ENCODE data around the gene POU6F2. TPM values are rescaled to one million over a fixed set of nuclear protein-coding genes. Genes with fewer than 3 reads are reported as not detected.

Gene POU6F2
- total RNA-seq, 1 experiment from 2014 or later, result 3.9 TPM

GRCh38 chr7:39294022-39294421 is 316.3 kb downstream of the POU6F2 start:
- no peaks in the 10 kb centered on the region for H3K9me3 ChIP-seq
- POLR2A ChIA-PET, result no interaction called here
- TF ChIP-seq, protein P1, sequence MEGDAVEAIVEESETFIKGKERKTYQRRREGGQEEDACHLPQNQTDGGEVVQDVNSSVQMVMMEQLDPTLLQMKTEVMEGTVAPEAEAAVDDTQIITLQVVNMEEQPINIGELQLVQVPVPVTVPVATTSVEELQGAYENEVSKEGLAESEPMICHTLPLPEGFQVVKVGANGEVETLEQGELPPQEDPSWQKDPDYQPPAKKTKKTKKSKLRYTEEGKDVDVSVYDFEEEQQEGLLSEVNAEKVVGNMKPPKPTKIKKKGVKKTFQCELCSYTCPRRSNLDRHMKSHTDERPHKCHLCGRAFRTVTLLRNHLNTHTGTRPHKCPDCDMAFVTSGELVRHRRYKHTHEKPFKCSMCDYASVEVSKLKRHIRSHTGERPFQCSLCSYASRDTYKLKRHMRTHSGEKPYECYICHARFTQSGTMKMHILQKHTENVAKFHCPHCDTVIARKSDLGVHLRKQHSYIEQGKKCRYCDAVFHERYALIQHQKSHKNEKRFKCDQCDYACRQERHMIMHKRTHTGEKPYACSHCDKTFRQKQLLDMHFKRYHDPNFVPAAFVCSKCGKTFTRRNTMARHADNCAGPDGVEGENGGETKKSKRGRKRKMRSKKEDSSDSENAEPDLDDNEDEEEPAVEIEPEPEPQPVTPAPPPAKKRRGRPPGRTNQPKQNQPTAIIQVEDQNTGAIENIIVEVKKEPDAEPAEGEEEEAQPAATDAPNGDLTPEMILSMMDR (IDR thresholded peaks at IDR 0.05; ENCODE audit: insufficient read depth in 1 of 2, low read depth in 1 of 2, low read length in 1 of 2, severe bottlenecking in 1 of 2, unreplicated experiment in 1 of 2), result no peak
- H3K36me3 Mint-ChIP-seq (ENCODE audit: insufficient read depth, unreplicated experiment), result no peaks in the 10 kb centered on the region
- CTCF ChIA-PET, result no interaction called here
- H3K4me1 Mint-ChIP-seq (ENCODE audit: low read depth, unreplicated experiment), result no peaks in the 10 kb centered on the region
- H3K27me3 ChIP-seq (replicated peaks; ENCODE audit: control insufficient read depth, insufficient read depth, low read length), result no peaks in the 10 kb centered on the region
- peaks cover 18% of the 10 kb centered on the region for H3K27me3 Mint-ChIP-seq (ENCODE audit: insufficient read depth, unreplicated experiment)
- H3K36me3 ChIP-seq (ENCODE audit: control insufficient read depth, insufficient read depth, low read length), result no peaks in the 10 kb centered on the region
- intact Hi-C loops (cut with micrococcal nuclease; ENCODE audit: unreplicated experiment), result no loop called here
- no peaks in the 10 kb centered on the region for H3K4me1 ChIP-seq
- BruUV-seq (replicated peaks), result no TSS peak
- H3K4me3 Mint-ChIP-seq (ENCODE audit: unreplicated experiment), result no peak overlapping the region
- no peak for DNase-seq
- no peak overlapping the region for H3K4me3 ChIP-seq (ENCODE audit: low read depth, low read length)
- H3K9me3 Mint-ChIP-seq (ENCODE audit: unreplicated experiment), result no peaks in the 10 kb centered on the region
- no peak overlapping the region for H3K27ac Mint-ChIP-seq (ENCODE audit: unreplicated experiment)

- no peak for DNase-seq
- no peak overlapping the region for H3K4me3 ChIP-seq (ENCODE audit: low read depth, low read length)
- H3K27me3 Mint-ChIP-seq (ENCODE audit: insufficient read depth, unreplicated experiment), result peaks cover 17% of the 10 kb centered on the region
- no peaks in the 10 kb centered on the region for H3K36me3 Mint-ChIP-seq (ENCODE audit: insufficient read depth, unreplicated experiment)
- H3K27ac Mint-ChIP-seq (ENCODE audit: unreplicated experiment), result no peak overlapping the region
- no TSS peak for BruUV-seq (replicated peaks)
- no peak overlapping the region for H3K4me3 Mint-ChIP-seq (ENCODE audit: unreplicated experiment)
- H3K36me3 ChIP-seq (ENCODE audit: control insufficient read depth, insufficient read depth, low read length), result no peaks in the 10 kb centered on the region
- no peaks in the 10 kb centered on the region for H3K9me3 Mint-ChIP-seq (ENCODE audit: unreplicated experiment)
- H3K27me3 ChIP-seq (replicated peaks; ENCODE audit: control insufficient read depth, insufficient read depth, low read length), result no peaks in the 10 kb centered on the region
- intact Hi-C loops (cut with micrococcal nuclease; ENCODE audit: unreplicated experiment), result no loop called here
- no peaks in the 10 kb centered on the region for H3K9me3 ChIP-seq
- CTCF ChIA-PET, result no interaction called here
- POLR2A ChIA-PET, result no interaction called here
- no peaks in the 10 kb centered on the region for H3K4me1 ChIP-seq
- TF ChIP-seq, protein P1 (IDR thresholded peaks at IDR 0.05; ENCODE audit: insufficient read depth in 1 of 2, low read depth in 1 of 2, low read length in 1 of 2, severe bottlenecking in 1 of 2, unreplicated experiment in 1 of 2), result no peak
- H3K4me1 Mint-ChIP-seq (ENCODE audit: low read depth, unreplicated experiment), result no peaks in the 10 kb centered on the region
Observed at GRCh38 chr7:39295796-39296195, 318.1 kb downstream of the POU6F2 start.

GRCh38 chr7:39299695-39300094 is 322.0 kb downstream of the POU6F2 start:
- H3K4me1 Mint-ChIP-seq (ENCODE audit: low read depth, unreplicated experiment), result no peaks in the 10 kb centered on the region
- no peaks in the 10 kb centered on the region for H3K9me3 ChIP-seq
- H3K4me3 Mint-ChIP-seq (ENCODE audit: unreplicated experiment), result no peak overlapping the region
- H3K36me3 ChIP-seq (ENCODE audit: control insufficient read depth, insufficient read depth, low read length), result no peaks in the 10 kb centered on the region
- ChIA-PET CTCF (no interaction called here), POLR2A (no interaction called here)
- no peak overlapping the region for H3K4me3 ChIP-seq (ENCODE audit: low read depth, low read length)
- no peak for DNase-seq
- TF ChIP-seq, protein P1 (IDR thresholded peaks at IDR 0.05; ENCODE audit: insufficient read depth in 1 of 2, low read depth in 1 of 2, low read length in 1 of 2, severe bottlenecking in 1 of 2, unreplicated experiment in 1 of 2), result no peak
- H3K27me3 Mint-ChIP-seq (ENCODE audit: insufficient read depth, unreplicated experiment), result peaks cover 13% of the 10 kb centered on the region
- H3K4me1 ChIP-seq, result no peaks in the 10 kb centered on the region
- H3K27me3 ChIP-seq (replicated peaks; ENCODE audit: control insufficient read depth, insufficient read depth, low read length), result no peaks in the 10 kb centered on the region
- intact Hi-C loops (cut with micrococcal nuclease; ENCODE audit: unreplicated experiment), result loop anchor here (10.0 kb wide), 1 partner anchor 1215 kb away; no protein-coding TSS in a partner anchor
- no peaks in the 10 kb centered on the region for H3K9me3 Mint-ChIP-seq (ENCODE audit: unreplicated experiment)
- no peak overlapping the region for H3K27ac Mint-ChIP-seq (ENCODE audit: unreplicated experiment)
- H3K36me3 Mint-ChIP-seq (ENCODE audit: insufficient read depth, unreplicated experiment), result no peaks in the 10 kb centered on the region
- BruUV-seq (replicated peaks), result no TSS peak

Measured in Caco-2 (cell line).